HG02884 (cell line): ENCODE measurements around the gene PLCL1.

Experiments used
- ATAC-seq: cut with Tn5 transposase; IDR thresholded peaks from one replicate; pipeline ENCODE4 v1.9.1; 2021; ENCODE audit warnings: mild to moderate bottlenecking, moderate library complexity; ENCODE audit not compliant: unreplicated experiment

The PLCL1 gene

GRCh38 chr2:197947219-197947757 is 142.9 kb downstream of the PLCL1 start:
- ATAC-seq: no peak

- ATAC-seq: no peak
Observed at GRCh38 chr2:197949224-197949623, 144.8 kb downstream of the PLCL1 start.

GRCh38 chr2:197950006-197950405 is 145.6 kb downstream of the PLCL1 start:
- ATAC-seq: no peak

GRCh38 chr2:197950724-197951123 is 146.3 kb downstream of the PLCL1 start:
- ATAC-seq: no peak

GRCh38 chr2:197952540-197953202 is 148.3 kb downstream of the PLCL1 start:
- peak; percentile 63 for ATAC-seq

- ATAC-seq: no peak
Observed at GRCh38 chr2:197954328-197954727, 149.9 kb downstream of the PLCL1 start.

- no peak for ATAC-seq
Observed at GRCh38 chr2:197958592-197959150, 154.3 kb downstream of the PLCL1 start.

- no peak for ATAC-seq
Observed at GRCh38 chr2:197959383-197959782, 155.0 kb downstream of the PLCL1 start.

GRCh38 chr2:197960786-197961185 is 156.4 kb downstream of the PLCL1 start:
- ATAC-seq: no peak

GRCh38 chr2:197964720-197965119 is 160.3 kb downstream of the PLCL1 start:
- no peak for ATAC-seq

- no peak for ATAC-seq
Observed at GRCh38 chr2:197965756-197966155, 161.4 kb downstream of the PLCL1 start.

GRCh38 chr2:197969391-197969893 is 165.0 kb downstream of the PLCL1 start:
- no peak for ATAC-seq

- ATAC-seq: no peak
Observed at GRCh38 chr2:197972061-197972460, 167.7 kb downstream of the PLCL1 start.

- no peak for ATAC-seq
Observed at GRCh38 chr2:197972587-197972986, 168.2 kb downstream of the PLCL1 start.

GRCh38 chr2:197973772-197974171 is 169.4 kb downstream of the PLCL1 start:
- ATAC-seq: no peak

- ATAC-seq: no peak
Observed at GRCh38 chr2:197975931-197976519, 171.6 kb downstream of the PLCL1 start.

GRCh38 chr2:197978971-197979370 is 174.6 kb downstream of the PLCL1 start:
- ATAC-seq: no peak

- no peak for ATAC-seq
Observed at GRCh38 chr2:197982565-197982964, 178.2 kb downstream of the PLCL1 start.

- no peak for ATAC-seq
Observed at GRCh38 chr2:197985029-197985638, 180.7 kb downstream of the PLCL1 start.

GRCh38 chr2:197986977-197987376 is 182.6 kb downstream of the PLCL1 start:
- ATAC-seq: no peak

- no peak for ATAC-seq
Observed at GRCh38 chr2:197990356-197990755, 186.0 kb downstream of the PLCL1 start.
